Body of pancreas (tissue), 4 donors: ENCODE results near the gene OR10C1. TPM values are rescaled to one million over a fixed set of nuclear protein-coding genes. Genes with fewer than 3 reads are reported as not detected.

Experiments used
- ATAC-seq: fragments of 150-250 bp; one replicate; pipeline ENCODE4 v1.9.1; 2016
- DNase-seq, 4 donors: peaks; one replicate each; pipeline ENCODE4 v3.0.0-alpha.2; 2019
- H3K27ac ChIP-seq, 4 donors: fragments of 200-600 bp; sonication (generic); 1 replicate in 3 of 4; 2 replicates in 1 of 4; pipeline versions ENCODE4 v1.5.1 to v1.6.1; 2016 to 2019; ENCODE audit warnings: mild to moderate bottlenecking in 1 of 4, mixed read lengths in 1 of 4, moderate library complexity in 1 of 4
- H3K27me3 ChIP-seq, 2 donors: fragments of 200-600 bp; sonication (generic); one replicate each; pipeline ENCODE4 v1.6.0; 2016; ENCODE audit warnings: mild to moderate bottlenecking in 1 of 2
- H3K36me3 ChIP-seq, 2 donors: fragments of 200-600 bp; sonication (generic); replicated peaks in 1 of 2; 2 replicates each; pipeline ENCODE4 v1.5.1; 2016; ENCODE audit warnings: low read depth in 2 of 2; ENCODE audit not compliant: insufficient read depth in 1 of 2
- H3K4me1 ChIP-seq: fragments of 200-600 bp; sonication (generic); one replicate; pipeline ENCODE4 v1.6.0; 2016
- H3K4me3 ChIP-seq, 2 donors: fragments of 200-600 bp; sonication (generic); 1 replicate in 1 of 2; 2 replicates in 1 of 2; pipeline ENCODE4 v1.5.1; 2016 to 2019
- H3K9me3 ChIP-seq, 3 donors: fragments of 200-600 bp; sonication (generic); 1 replicate in 2 of 3; 2 replicates in 1 of 3; pipeline ENCODE4 v1.5.1; 2016
- CTCF ChIP-seq, 7 experiments: fragments of 450-650 bp in 4 of 7; fragments of 200-600 bp in 3 of 7; sonication (generic) in 3 of 7; IDR thresholded peaks; one replicate each; pipeline ENCODE4 v1.5.1; 2016 to 2019; ENCODE audit warnings: antibody characterized with exemption in 7 of 7
- POLR2A ChIP-seq, 3 donors: fragments of 450-650 bp; IDR thresholded peaks; one replicate each; pipeline ENCODE4 v1.6.1; 2016; ENCODE audit warnings: antibody characterized with exemption in 3 of 3, mild to moderate bottlenecking in 2 of 3
- WGBS, 2 donors: methylation state at CpG; one replicate each; pipeline ENCODE4 v1.1.5; 2017; 5-methylcytosine and 5-hydroxymethylcytosine counted together
- intact Hi-C: fragments of 100-400 bp; cut with DNase I; formaldehyde crosslinking; loops from one replicate; pipeline ENCODE4 v1.15.1; 2023
- total RNA-seq, 2 donors: library from RNA; depleted of rRNA; stranded (reverse); fragments of >200 nt; gene quantifications; one replicate each; pipeline ENCODE4 v1.1.0, GENCODE V29; 2016

OR10C1 gene
- total RNA-seq, 2 donors from 2014 or later = not detected

GRCh38 chr6:29489286-29489685 lies 50.2 kb downstream of the OR10C1 start:
- Histone ChIP-seq H3K4me1 (no peaks in the 10 kb centered on the region), H3K9me3 (no peaks in the 10 kb centered on the region), H3K27me3 (no peaks in the 10 kb centered on the region), H3K4me3 (no peak overlapping the region), H3K27ac (no peak overlapping the region), H3K36me3 (no peaks in the 10 kb centered on the region)
- no peak for DNase-seq
- intact Hi-C loops = no loop called here
- WGBS, 2 donors = 87 to 88% methylated on average over 8 of the region's 8 CpGs
- TF ChIP-seq POLR2A (IDR thresholded peaks at IDR 0.05) = no peak
- TF ChIP-seq CTCF (IDR thresholded peaks at IDR 0.05) = no peak
- ATAC-seq = no peak

GRCh38 chr6:29490055-29490454 lies 50.9 kb downstream of the OR10C1 start:
- ATAC-seq = no peak
- no peak overlapping the region for H3K4me3 ChIP-seq
- no peaks in the 10 kb centered on the region for H3K9me3 ChIP-seq
- no peak overlapping the region for H3K27ac ChIP-seq
- no peaks in the 10 kb centered on the region for H3K27me3 ChIP-seq
- H3K36me3 ChIP-seq = no peaks in the 10 kb centered on the region
- DNase-seq = no peak
- intact Hi-C loops = no loop called here
- H3K4me1 ChIP-seq = no peaks in the 10 kb centered on the region
- WGBS, 2 donors = 78 to 83% methylated on average over 3 of the region's 3 CpGs
- TF ChIP-seq POLR2A (IDR thresholded peaks at IDR 0.05) (no peak), CTCF (IDR thresholded peaks at IDR 0.05) (no peak)

GRCh38 chr6:29490552-29490951 lies 51.4 kb downstream of the OR10C1 start:
- H3K4me3 ChIP-seq = no peak overlapping the region
- TF ChIP-seq POLR2A (IDR thresholded peaks at IDR 0.05) = no peak
- no peak for TF ChIP-seq CTCF (IDR thresholded peaks at IDR 0.05)
- H3K4me1 ChIP-seq = no peaks in the 10 kb centered on the region
- 62 to 89% methylated on average over 2 of the region's 2 CpGs for WGBS, 2 donors
- intact Hi-C loops = no loop called here
- no peaks in the 10 kb centered on the region for H3K36me3 ChIP-seq
- ATAC-seq = no peak
- H3K27ac ChIP-seq = no peak overlapping the region
- no peaks in the 10 kb centered on the region for H3K9me3 ChIP-seq
- H3K27me3 ChIP-seq = no peaks in the 10 kb centered on the region
- DNase-seq = no peak

Other genes with a start within 250 kb of the OR10C1 start
- gene OR14J1, start 137.6 kb upstream of the OR10C1 start, total RNA-seq = not detected
- not detected for gene OR5V1, start 70.4 kb upstream of the OR10C1 start, total RNA-seq
- not detected for gene OR12D3, start 64.0 kb upstream of the OR10C1 start, total RNA-seq
- gene OR12D2, start 43.7 kb upstream of the OR10C1 start, total RNA-seq = not detected
- not detected for gene OR12D1, start 24.4 kb upstream of the OR10C1 start, total RNA-seq
- gene OR11A1, start 17.8 kb downstream of the OR10C1 start, total RNA-seq = not detected
- gene OR2H1, start 17.8 kb downstream of the OR10C1 start, total RNA-seq = not detected
- not detected for gene MAS1L, start 48.6 kb downstream of the OR10C1 start, total RNA-seq
- gene UBD, start 120.4 kb downstream of the OR10C1 start, total RNA-seq = 10 to 100 TPM in 1 of 2 donors, 1 to 10 TPM in 1; 9.9 to 10.1 TPM
- gene OR2H2, start 145.8 kb downstream of the OR10C1 start, total RNA-seq = not detected
- 10 to 100 TPM; 23.7 to 31.9 TPM for gene GABBR1, start 193.9 kb downstream of the OR10C1 start, total RNA-seq
- not detected for gene MOG, start 217.8 kb downstream of the OR10C1 start, total RNA-seq
- gene ZFP57, start 241.8 kb downstream of the OR10C1 start, total RNA-seq = not detected